Gastroesophageal sphincter (tissue), 2 donors: ENCODE measurements around the gene PHF21B.

Source experiments
- POLR2A ChIP-seq, 2 donors: fragments of 450-650 bp; IDR thresholded peaks; one replicate each; pipeline ENCODE4 v1.6.1; 2017; ENCODE audit warnings: antibody characterized with exemption in 2 of 2, mild to moderate bottlenecking in 2 of 2, moderate library complexity in 1 of 2
- POLR2AphosphoS5 ChIP-seq: sonication (generic); formaldehyde crosslinking; IDR thresholded peaks from one replicate; pipeline ENCODE4 v1.6.1; 2017; ENCODE audit warnings: antibody characterized with exemption

DNA sequence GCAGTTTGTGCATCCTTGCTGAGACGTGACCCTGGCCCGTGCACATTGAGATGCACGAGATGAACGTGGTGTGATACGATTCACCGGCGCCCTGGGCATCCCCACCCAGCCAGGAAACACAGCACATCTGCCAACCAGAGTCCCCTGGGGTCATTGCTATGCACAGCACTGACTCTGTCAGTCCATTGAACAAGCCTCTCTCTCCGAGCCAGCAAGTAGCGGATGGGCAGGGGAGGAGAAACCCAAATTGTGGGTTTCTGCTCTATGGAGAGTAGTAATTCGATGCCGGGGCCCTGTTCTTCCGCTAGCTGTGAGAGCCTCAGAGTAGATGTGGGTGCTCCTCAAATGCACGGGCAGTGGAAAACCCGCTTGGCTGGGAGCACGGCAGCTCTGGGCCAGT lies 172.3 kb downstream of the PHF21B start:
- no peak for TF ChIP-seq POLR2A (IDR thresholded peaks at IDR 0.05)
- no peak for TF ChIP-seq POLR2AphosphoS5
